22Rv1 (cell line): ENCODE data around the gene SLC29A2.

Source experiments
- CTCF ChIP-seq: fragments of 450-650 bp; IDR thresholded peaks from 2 replicates; pipeline ENCODE4 v1.5.1; 2017; ENCODE audit warnings: mild to moderate bottlenecking
- ZFX ChIP-seq: fragments of 450-650 bp; IDR thresholded peaks from 2 replicates; pipeline ENCODE4 v1.6.1; 2017; ENCODE audit warnings: antibody characterized with exemption, borderline replicate concordance

DNA sequence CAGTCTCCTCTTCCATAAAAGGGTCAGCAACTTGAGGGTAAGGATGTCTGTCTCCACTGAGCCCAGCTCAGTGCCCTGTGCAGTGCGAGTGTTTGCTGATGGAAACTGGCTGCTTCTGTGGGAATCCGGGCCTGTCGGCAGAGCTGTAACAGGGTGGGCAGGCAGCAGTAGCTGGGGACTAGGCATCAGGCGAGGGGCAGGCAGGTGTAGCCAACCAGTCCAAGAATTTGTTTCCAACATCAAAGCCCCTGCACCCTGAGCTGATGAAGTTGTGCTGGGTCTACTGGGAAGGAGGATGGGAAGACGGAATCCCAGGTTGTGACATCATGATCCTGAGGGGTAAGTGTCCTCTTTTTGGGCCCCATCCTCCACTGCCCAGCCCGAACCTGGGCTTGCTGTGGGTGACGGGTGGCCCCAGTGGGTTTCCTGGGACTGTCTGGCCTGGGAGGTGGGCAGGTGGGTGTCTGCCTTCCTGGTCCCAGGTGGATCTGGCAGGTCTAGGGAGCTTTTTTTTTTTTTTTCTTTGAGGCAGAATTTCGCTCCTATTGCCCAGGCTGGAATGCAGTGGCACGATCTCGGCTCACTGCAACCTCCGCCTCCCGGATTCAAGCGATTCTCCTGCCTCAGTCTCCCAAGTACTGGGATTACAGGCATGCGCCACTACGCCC lies 11.0 kb downstream of the SLC29A2 start:
- TF ChIP-seq CTCF (no peak), ZFX (no peak)
